HCT116 (cell line): Measurements from ENCODE around the gene LRRC43. TPM values are rescaled to one million over a fixed set of nuclear protein-coding genes. Genes with fewer than 3 reads are reported as not detected.

Experiments
- ATAC-seq: fragments of 200-7000 bp; cut with Tn5 transposase; 2 replicates; pipeline ENCODE4 v1.9.1; 2020; ENCODE audit warnings: mild to moderate bottlenecking, moderate library complexity
- BruUV-seq: library from RNA; stranded (reverse); fragments of 400-500 nt; replicated peaks from 2 replicates; lab custom pipeline; 2021; lab: Mats Ljungman, UMichigan
- CTCF ChIA-PET: fragments of 300-600 bp; sonication (Branson Sonifier 250); formaldehyde crosslinking; loops from one replicate; lab custom pipeline; 2021; ENCODE audit warnings: antibody characterized with exemption; lab: Charles Lee
- POLR2A ChIA-PET: fragments of 300-600, 350-600 bp; sonication (Branson Sonifier 250); formaldehyde crosslinking; loops from one replicate; lab custom pipeline; 2021; ENCODE audit warnings: antibody characterized with exemption; lab: Charles Lee
- RAD21 ChIA-PET, 2 experiments: fragments of 300-600 bp; sonication (Branson Sonifier 250); formaldehyde crosslinking; loops; one replicate each; lab custom pipeline; 2023; ENCODE audit warnings: low total read pairs in 2 of 2; ENCODE audit not compliant: uncharacterized antibody in 2 of 2, unreplicated experiment in 2 of 2, low non-redundant PET in 1 of 2; lab: Charles Lee
- DNase-seq: peaks from one replicate; pipeline ENCODE4 v3.0.0-alpha.2; 2010; ENCODE audit warnings: low read depth, low spot score
- H2AFZ ChIP-seq: fragments of 200-600 bp; shearing (Covaris generic), sonication (generic); 2 replicates; pipeline ENCODE4 v1.6.1; 2017; ENCODE audit warnings: low read depth, mixed run types, mixed read lengths, antibody characterized with exemption, low read length; ENCODE audit not compliant: poor library complexity, severe bottlenecking
- H3K27ac ChIP-seq: 2 replicates; pipeline ENCODE4 v1.5.1; 2012; ENCODE audit warnings: low read depth, low read length
- H3K27me3 ChIP-seq: fragments of 200-600 bp; sonication (generic); 2 replicates; pipeline ENCODE4 v1.6.1; 2016; ENCODE audit warnings: mixed run types, low read length, mixed read lengths; ENCODE audit not compliant: insufficient read depth
- H3K36me3 ChIP-seq, 2 experiments: fragments of 200-500 bp in 1 of 2; fragments of 200-600 bp in 1 of 2; sonication (Bioruptor generic) in 1 of 2; sonication (generic) in 1 of 2; 2 replicates each; pipeline versions ENCODE4 v1.5.1 to v1.6.1; 2014 to 2016; ENCODE audit warnings: low read length in 2 of 2, inconsistent platforms in 1 of 2, mixed read lengths in 1 of 2, mixed run types in 1 of 2; ENCODE audit not compliant: insufficient read depth in 2 of 2, control insufficient read depth in 1 of 2
- H3K4me1 ChIP-seq, 2 experiments: fragments of 200-600 bp in 1 of 2; sonication (generic) in 1 of 2; 2 replicates each; pipeline versions ENCODE4 v1.5.1 to v1.6.1; 2012 to 2017; ENCODE audit warnings: low read length in 2 of 2, inconsistent platforms in 1 of 2, mild to moderate bottlenecking in 1 of 2, mixed read lengths in 1 of 2, mixed run types in 1 of 2, moderate library complexity in 1 of 2; ENCODE audit not compliant: insufficient read depth in 2 of 2, control insufficient read depth in 1 of 2
- H3K4me2 ChIP-seq: fragments of 200-600 bp; sonication (generic); 2 replicates; pipeline ENCODE4 v1.6.1; 2017; ENCODE audit warnings: mixed run types, low read length, mixed read lengths
- H3K4me3 ChIP-seq, 2 experiments: fragments of 200-600 bp in 1 of 2; sonication (generic) in 1 of 2; replicated peaks in 1 of 2; 2 replicates each; pipeline ENCODE4 v1.5.1; 2011 to 2016; ENCODE audit warnings: low read length in 2 of 2, control low read depth in 1 of 2, low read depth in 1 of 2, mild to moderate bottlenecking in 1 of 2, mixed read lengths in 1 of 2, mixed run types in 1 of 2
- H3K79me2 ChIP-seq: fragments of 200-600 bp; sonication (generic); 2 replicates; pipeline ENCODE4 v1.6.1; 2017; ENCODE audit warnings: mild to moderate bottlenecking, mixed run types, low read length, moderate library complexity, mixed read lengths; ENCODE audit not compliant: insufficient read depth
- H3K9ac ChIP-seq: fragments of 200-600 bp; sonication (generic); 2 replicates; pipeline ENCODE4 v1.6.1; 2016; ENCODE audit warnings: low read length, mixed read lengths
- H3K9me2 ChIP-seq: fragments of 200-600 bp; sonication (generic), shearing (Covaris generic); 2 replicates; pipeline ENCODE4 v1.6.1; 2017; ENCODE audit warnings: mixed run types, mild to moderate bottlenecking, moderate library complexity; ENCODE audit not compliant: insufficient read depth
- H3K9me3 ChIP-seq, 2 experiments: fragments of 200-500 bp in 1 of 2; fragments of 200-600 bp in 1 of 2; sonication (Bioruptor generic) in 1 of 2; sonication (generic) in 1 of 2; 2 replicates each; pipeline ENCODE4 v1.6.1; 2014 to 2017; ENCODE audit warnings: low read length in 2 of 2, mixed read lengths in 2 of 2, inconsistent platforms in 1 of 2, low read depth in 1 of 2, mild to moderate bottlenecking in 1 of 2, mixed run types in 1 of 2, moderate library complexity in 1 of 2; ENCODE audit not compliant: control insufficient read depth in 1 of 2, insufficient read depth in 1 of 2
- H4K20me1 ChIP-seq: fragments of 200-600 bp; sonication (generic), shearing (Covaris generic); 2 replicates; pipeline ENCODE4 v1.6.1; 2017; ENCODE audit warnings: mixed run types, mild to moderate bottlenecking, moderate library complexity; ENCODE audit not compliant: insufficient read depth
- TCF7L2 ChIP-seq: IDR thresholded peaks from 2 replicates; pipeline ENCODE4 v1.7.0; 2011; ENCODE audit warnings: borderline replicate concordance, inconsistent platforms; ENCODE audit not compliant: insufficient read depth, insufficient read length; ENCODE audit errors: extremely low read depth
- intact Hi-C: fragments of 100-400 bp; cut with micrococcal nuclease; formaldehyde crosslinking; loops from 2 replicates; pipeline ENCODE4 v1.10.0; 2022
- total RNA-seq: library from RNA; stranded (reverse); gene quantifications from one replicate; pipeline ENCODE4 v1.2.1, GENCODE V29; 2021; ENCODE audit not compliant: unreplicated experiment
- TF ChIP-seq, protein P1 (sequence below): IDR thresholded peaks from 2 replicates; pipeline ENCODE4 v1.6.1; 2012; ENCODE audit warnings: low read depth
- TF ChIP-seq, protein P2 (sequence below): IDR thresholded peaks from 2 replicates; pipeline ENCODE4 v1.6.1; 2012

Gene LRRC43
- total RNA-seq, 1 experiment from 2014 or later = not detected

DNA sequence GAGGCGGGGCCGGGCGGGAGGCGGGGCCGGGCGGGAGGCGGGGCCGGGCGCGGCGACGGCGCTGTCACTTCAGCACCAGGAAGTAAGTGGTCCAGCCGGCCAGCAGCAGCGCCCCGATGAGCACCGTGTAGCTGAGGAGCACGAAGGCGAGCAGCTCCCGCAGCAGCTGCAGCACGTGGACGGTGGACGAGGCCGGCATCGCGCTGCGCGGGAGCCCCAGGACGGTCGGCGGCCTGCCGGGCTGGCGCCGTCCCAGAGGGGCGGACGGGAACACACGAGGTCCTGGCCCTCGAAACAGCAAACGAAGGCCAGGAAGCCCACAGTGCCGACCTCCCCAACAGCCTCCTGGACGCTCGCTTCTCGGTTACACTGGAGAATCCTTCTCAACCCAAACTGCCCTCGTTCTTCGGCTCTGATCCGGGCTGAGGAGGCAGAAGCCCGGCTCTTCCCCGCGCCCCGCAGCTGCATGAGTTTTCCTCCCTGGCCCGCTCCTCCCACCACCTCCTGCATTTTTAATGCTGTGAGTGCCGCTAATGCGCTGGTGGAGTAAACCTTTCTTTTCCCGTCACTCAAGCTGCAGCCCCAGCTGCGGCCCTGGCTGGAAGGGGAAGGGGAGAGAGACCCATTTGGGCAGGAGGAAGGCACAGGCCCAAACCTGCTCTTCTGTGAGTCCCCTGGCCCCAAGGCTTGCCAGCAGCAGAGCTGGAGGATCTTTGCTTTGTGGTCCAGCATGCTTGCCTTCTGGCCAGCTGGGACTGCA is 43.6 kb downstream of the LRRC43 start:
- ChIA-PET RAD21 (interaction anchor here in 1 of 2 experiments (0.6 kb wide), 2 partner anchors 14 to 740 kb away, joined by 3 read pairs; partner anchors contain the start of gene ABCB9), POLR2A (interaction anchor here (0.6 to 1.5 kb wide), 5 partner anchors 12 to 115 kb away, joined by 3 to 5 read pairs (median 3); partner anchors contain the start of gene B3GNT4), CTCF (no interaction called here)
- Histone ChIP-seq H3K4me2 (peak overlapping the region; percentile 62), H3K27me3 (no peaks in the 10 kb centered on the region), H3K9me3 (no peaks in the 10 kb centered on the region), H3K9ac (no peak overlapping the region), H3K9me2 (no peaks in the 10 kb centered on the region), H3K36me3 (peaks cover 7 to 16% of the 10 kb centered on the region in 2 experiments), H2AFZ (no peak overlapping the region), H3K4me1 (peaks cover 7 to 21% of the 10 kb centered on the region in 2 experiments), H4K20me1 (no peaks in the 10 kb centered on the region), H3K4me3 (peak overlapping the region; percentile 4 to 34; a peak in 2 of 4 replicates), H3K79me2 (peaks cover 41% of the 10 kb centered on the region), H3K27ac (no peak overlapping the region; the same call in 1 of the 2 replicates)
- ATAC-seq = no peak
- no TSS peak for BruUV-seq
- intact Hi-C loops = loop anchor here (1.0 kb wide), 2 partner anchors 40 to 301 kb away; partner anchors contain the start of genes KNTC1 and VPS33A
- no peak for TF ChIP-seq TCF7L2
- TF ChIP-seq, protein P1, sequence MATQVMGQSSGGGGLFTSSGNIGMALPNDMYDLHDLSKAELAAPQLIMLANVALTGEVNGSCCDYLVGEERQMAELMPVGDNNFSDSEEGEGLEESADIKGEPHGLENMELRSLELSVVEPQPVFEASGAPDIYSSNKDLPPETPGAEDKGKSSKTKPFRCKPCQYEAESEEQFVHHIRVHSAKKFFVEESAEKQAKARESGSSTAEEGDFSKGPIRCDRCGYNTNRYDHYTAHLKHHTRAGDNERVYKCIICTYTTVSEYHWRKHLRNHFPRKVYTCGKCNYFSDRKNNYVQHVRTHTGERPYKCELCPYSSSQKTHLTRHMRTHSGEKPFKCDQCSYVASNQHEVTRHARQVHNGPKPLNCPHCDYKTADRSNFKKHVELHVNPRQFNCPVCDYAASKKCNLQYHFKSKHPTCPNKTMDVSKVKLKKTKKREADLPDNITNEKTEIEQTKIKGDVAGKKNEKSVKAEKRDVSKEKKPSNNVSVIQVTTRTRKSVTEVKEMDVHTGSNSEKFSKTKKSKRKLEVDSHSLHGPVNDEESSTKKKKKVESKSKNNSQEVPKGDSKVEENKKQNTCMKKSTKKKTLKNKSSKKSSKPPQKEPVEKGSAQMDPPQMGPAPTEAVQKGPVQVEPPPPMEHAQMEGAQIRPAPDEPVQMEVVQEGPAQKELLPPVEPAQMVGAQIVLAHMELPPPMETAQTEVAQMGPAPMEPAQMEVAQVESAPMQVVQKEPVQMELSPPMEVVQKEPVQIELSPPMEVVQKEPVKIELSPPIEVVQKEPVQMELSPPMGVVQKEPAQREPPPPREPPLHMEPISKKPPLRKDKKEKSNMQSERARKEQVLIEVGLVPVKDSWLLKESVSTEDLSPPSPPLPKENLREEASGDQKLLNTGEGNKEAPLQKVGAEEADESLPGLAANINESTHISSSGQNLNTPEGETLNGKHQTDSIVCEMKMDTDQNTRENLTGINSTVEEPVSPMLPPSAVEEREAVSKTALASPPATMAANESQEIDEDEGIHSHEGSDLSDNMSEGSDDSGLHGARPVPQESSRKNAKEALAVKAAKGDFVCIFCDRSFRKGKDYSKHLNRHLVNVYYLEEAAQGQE = peak; percentile 69
- TF ChIP-seq, protein P2, sequence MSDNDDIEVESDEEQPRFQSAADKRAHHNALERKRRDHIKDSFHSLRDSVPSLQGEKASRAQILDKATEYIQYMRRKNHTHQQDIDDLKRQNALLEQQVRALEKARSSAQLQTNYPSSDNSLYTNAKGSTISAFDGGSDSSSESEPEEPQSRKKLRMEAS = peak; percentile 83
- DNase-seq = no peak
